GM12878 (cell line): ENCODE data around the gene ZNHIT1. TPM values are rescaled to one million over a fixed set of nuclear protein-coding genes. Genes with fewer than 3 reads are reported as not detected.
A peak's percentile ranks its signal among the peaks of the same experiment; 100 is the strongest.
"Not testable (repeated sequence)": the region's sequence is repeated elsewhere in the genome, so short reads cannot be mapped to it uniquely, and the experiment has no call there.

Experiments used
- ATAC-seq: fragments of 200-7000 bp; cut with Tn5 transposase; 3 replicates; pipeline ENCODE4 v1.9.1; 2020; ENCODE audit warnings: mild to moderate bottlenecking, moderate library complexity
- BruUV-seq: library from RNA; stranded (reverse); fragments of 400-500 nt; replicated peaks from 2 replicates; lab custom pipeline; 2021; lab: Mats Ljungman, UMichigan
- CTCF ChIA-PET: fragments of 300-600 bp; sonication (Branson Sonifier 250); formaldehyde crosslinking; extraction: SDS; loops from one replicate; lab custom pipeline; 2021; ENCODE audit warnings: inconsistent platforms; lab: Yijun Ruan, JAX
- POLR2A ChIA-PET: fragments of 350-600 bp; formaldehyde crosslinking; extraction: SDS; loops from one replicate; lab custom pipeline; 2021; ENCODE audit warnings: inconsistent platforms; lab: Charles Lee
- RAD21 ChIA-PET: fragments of 300-600 bp; sonication (Branson Sonifier 250); formaldehyde crosslinking; loops from one replicate; lab custom pipeline; 2023; ENCODE audit warnings: antibody characterized with exemption; ENCODE audit not compliant: unreplicated experiment; lab: Charles Lee
- SMC1A ChIA-PET: fragments of 300-600 bp; sonication (Branson Sonifier 250); formaldehyde crosslinking; loops from one replicate; lab custom pipeline; 2023; ENCODE audit not compliant: unreplicated experiment, uncharacterized antibody; lab: Charles Lee
- DNase-seq: peaks from one replicate; pipeline ENCODE4 v3.0.0-alpha.2; 2011; ENCODE audit warnings: low read depth, low spot score
- FAIRE-seq: peaks from 3 replicates; lab custom pipeline; 2011; peaks lifted over from hg19 to GRCh38; lab: Jason Lieb, UNC
- H2AFZ ChIP-seq: 2 replicates; pipeline ENCODE4 v1.6.0; 2011; ENCODE audit warnings: low read depth, low read length, control low read depth; ENCODE audit not compliant: control insufficient read depth
- H3K27ac ChIP-seq: 2 replicates; pipeline ENCODE4 v1.5.1; 2011; ENCODE audit warnings: control low read depth; ENCODE audit not compliant: control insufficient read depth, insufficient read depth
- H3K27me3 ChIP-seq, 2 experiments: replicated peaks in 1 of 2; 2 replicates each; pipeline versions ENCODE4 v1.6.0 to v1.6.1; 2011; ENCODE audit warnings: low read length in 1 of 2; ENCODE audit not compliant: control insufficient read depth in 2 of 2, insufficient read depth in 2 of 2
- H3K36me3 ChIP-seq, 2 experiments: 2 replicates each; pipeline ENCODE4 v1.5.1; 2011; ENCODE audit warnings: low read length in 1 of 2; ENCODE audit not compliant: control insufficient read depth in 2 of 2, insufficient read depth in 2 of 2
- H3K4me1 ChIP-seq: 2 replicates; pipeline ENCODE4 v1.6.1; 2011; ENCODE audit warnings: mild to moderate bottlenecking, low read length, moderate library complexity, mixed read lengths; ENCODE audit not compliant: control insufficient read depth, insufficient read depth
- H3K4me2 ChIP-seq: 2 replicates; pipeline ENCODE4 v1.6.0; 2011; ENCODE audit warnings: control low read depth; ENCODE audit not compliant: control insufficient read depth, insufficient read depth
- H3K4me3 ChIP-seq: fragments of 200-600 bp; sonication (generic); 2 replicates; pipeline ENCODE4 v1.5.1; 2016
- H3K79me2 ChIP-seq: 2 replicates; pipeline ENCODE4 v1.6.0; 2011; ENCODE audit warnings: low read length; ENCODE audit not compliant: control insufficient read depth, insufficient read depth
- H3K9ac ChIP-seq: 2 replicates; pipeline ENCODE4 v1.8.0; 2011; ENCODE audit warnings: low read length, control low read depth, mixed read lengths; ENCODE audit not compliant: control insufficient read depth, insufficient read depth
- H3K9me3 ChIP-seq: replicated peaks from 3 replicates; pipeline ENCODE4 v1.5.1; 2011; ENCODE audit warnings: mild to moderate bottlenecking, low read length; ENCODE audit not compliant: control insufficient read depth, insufficient read depth
- H4K20me1 ChIP-seq: 2 replicates; pipeline ENCODE4 v1.6.0; 2011; ENCODE audit not compliant: control insufficient read depth, insufficient read depth
- CBX3 ChIP-seq: fragments of 200-600 bp; sonication (generic); IDR thresholded peaks from 2 replicates; pipeline ENCODE4 v1.6.1; 2016; ENCODE audit warnings: low read depth, borderline replicate concordance
- WGBS: methylation state at CpG from one replicate; pipeline ENCODE4 v1.1.6; 2016; ENCODE audit warnings: low lambda C conversion rate; ENCODE audit not compliant: insufficient replicate concordance, insufficient coverage; ENCODE audit errors: missing lambda C conversion rate; 5-methylcytosine and 5-hydroxymethylcytosine counted together
- in situ Hi-C: fragments of 300-500 bp; cut with MboI; formaldehyde crosslinking; loops from 9 replicates; pipeline ENCODE4 v1.14.3; 2018; ENCODE audit warnings: mixed read lengths
- intact Hi-C: fragments of 100-400 bp; cut with micrococcal nuclease; formaldehyde crosslinking; loops from one replicate; pipeline ENCODE4 v1.14.2; 2022; ENCODE audit not compliant: unreplicated experiment
- polyA plus RNA-seq, 11 experiments: library from polyadenylated mRNA; depleted of rRNA in 4 of 11; unstranded in 6 of 11; stranded (reverse) in 5 of 11; fragments of >200 nt; fragmentation: Nextera tagmentation in 4 of 11; fragmentation: Illumina TruSeq in 1 of 11; extraction: Ambion mirVana in 4 of 11; extraction: Trizol in 1 of 11; gene quantifications; 1 replicate in 1 of 11; 2 replicates in 10 of 11; pipeline versions ENCODE4 v1.2.1 to v1.2.3, GENCODE V29; 2011 to 2016; ENCODE audit warnings: inconsistent platforms in 2 of 11, missing spikeins in 2 of 11, low read depth in 1 of 11
- total RNA-seq, 4 experiments: library from RNA; depleted of rRNA in 3 of 4; stranded (reverse); fragments of >200 nt in 3 of 4; fragmentation: Illumina TruSeq in 1 of 4; extraction: Trizol in 1 of 4; gene quantifications; 2 replicates each; pipeline versions ENCODE4 v1.2.1 to v1.2.3, GENCODE V29; 2013 to 2021

ZNHIT1 gene
- total and polyA plus RNA-seq, 10 of the 15 experiments (the other 5 are each of a cell fraction or from before 2014, with no cell fraction given), result 3.8 to 79.2 (median 44.5) TPM

DNA sequence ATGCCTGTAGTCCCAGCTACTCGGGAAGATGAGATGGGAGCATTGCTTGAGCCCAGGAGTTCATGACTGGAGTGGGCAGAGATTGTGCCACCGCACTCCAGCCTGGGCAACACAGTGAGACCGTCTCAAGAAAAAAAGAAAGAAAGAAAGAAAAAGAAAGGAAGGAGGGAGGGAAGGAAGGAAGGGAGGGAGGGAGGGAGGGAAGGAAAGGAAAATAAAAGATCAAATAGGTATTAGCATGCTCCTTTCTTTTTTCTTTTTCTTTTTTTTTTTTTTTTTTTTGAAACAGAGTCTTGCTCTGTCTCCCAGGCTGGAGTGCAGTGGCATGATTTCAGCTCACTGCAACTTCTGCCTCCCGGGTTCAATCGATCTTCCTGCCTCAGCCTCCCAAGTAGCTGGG lies 35.2 kb downstream of the ZNHIT1 start:
- H4K20me1 ChIP-seq, H3K4me3 ChIP-seq, H3K36me3 ChIP-seq, H3K27ac ChIP-seq, H2AFZ ChIP-seq, H3K9ac ChIP-seq, H3K9me3 ChIP-seq, FAIRE-seq, DNase-seq, H3K4me1 ChIP-seq, intact Hi-C loops, BruUV-seq, in situ Hi-C loops, ATAC-seq, H3K27me3 ChIP-seq: not testable (repeated sequence)
- ChIA-PET SMC1A (interaction anchor here (0.8 to 1.3 kb wide), 2 partner anchors 10 to 38 kb away, joined by 3 read pairs; no protein-coding TSS in a partner anchor), CTCF (interaction anchor here (0.8 to 4.4 kb wide), 5 partner anchors 10 to 109 kb away, joined by 3 to 17 read pairs (median 13); partner anchors contain the start of genes PLOD3 and ZNHIT1), RAD21 (interaction anchor here (0.9 to 2.3 kb wide), 3 partner anchors 10 to 109 kb away, joined by 4 to 6 read pairs (median 5); partner anchors contain the start of gene ZNHIT1), POLR2A (interaction anchor here (0.7 to 1.0 kb wide), 2 partner anchors 92 to 127 kb away, joined by 3 to 6 read pairs; no protein-coding TSS in a partner anchor)
- Histone ChIP-seq H3K4me2 (peak overlapping the region; percentile 36; the same call in 1 of the 2 replicates), H3K79me2 (peaks cover 29% of the 10 kb centered on the region)
- WGBS, result 74% methylated on average over 5 of the region's 5 CpGs

DNA sequence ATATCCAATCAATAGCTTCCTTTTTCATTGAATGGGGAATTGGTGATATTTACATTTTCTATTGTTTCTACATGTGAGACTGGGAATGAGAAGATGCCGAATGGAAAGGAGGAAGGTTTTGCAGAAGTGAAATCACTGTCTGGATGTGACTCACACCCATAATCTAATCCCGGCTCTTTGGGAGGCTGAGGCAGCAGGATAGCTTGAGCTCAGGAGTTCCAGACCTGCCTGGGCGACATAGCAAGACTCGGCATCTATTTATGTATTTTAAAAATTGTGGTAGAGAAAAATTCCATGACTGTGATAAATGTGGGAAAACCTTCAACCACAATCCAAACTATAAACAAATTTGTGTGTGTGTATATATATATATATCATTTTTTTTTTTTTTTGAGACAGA lies 37.8 kb downstream of the ZNHIT1 start:
- ATAC-seq, result no peak
- FAIRE-seq, result no peak
- TF ChIP-seq CBX3, result no peak
- no peak for DNase-seq
- Histone ChIP-seq H3K4me3 (no peak overlapping the region), H3K9me3 (no peaks in the 10 kb centered on the region), H3K27ac (no peak overlapping the region), H3K9ac (no peak overlapping the region), H3K36me3 (no peaks in the 10 kb centered on the region), H2AFZ (no peak overlapping the region), H4K20me1 (no peaks in the 10 kb centered on the region), H3K4me1 (peaks cover 3% of the 10 kb centered on the region), H3K27me3 (no peaks in the 10 kb centered on the region; a peak in 1 of 4 replicates), H3K79me2 (peaks cover 13% of the 10 kb centered on the region), H3K4me2 (no peak overlapping the region)
- 40% methylated on average over 4 of the region's 4 CpGs for WGBS
- in situ Hi-C loops (no loop called here), intact Hi-C loops (no loop called here)
- CTCF ChIA-PET, result interaction anchor here (1.3 to 2.6 kb wide), 5 partner anchors 10 to 112 kb away, joined by 3 to 13 read pairs (median 11); partner anchors contain the start of gene ZNHIT1
- RAD21 ChIA-PET, result interaction anchor here (0.9 kb wide), 1 partner anchor 111 kb away, joined by 4 read pairs; no protein-coding TSS in a partner anchor
- no TSS peak for BruUV-seq
- SMC1A ChIA-PET, result interaction anchor here (0.8 kb wide), 2 partner anchors 12 to 38 kb away, joined by 3 read pairs; partner anchors contain the start of gene ZNHIT1
- POLR2A ChIA-PET, result no interaction called here
